Measurements from ENCODE around the gene SGSM1.

- TF ChIP-seq POLR2AphosphoS5 (IDR thresholded peaks at IDR 0.05), result no peak
- no peak for TF ChIP-seq CTCF (IDR thresholded peaks at IDR 0.05)
Observed at GRCh38 chr22:24976442-24977218, 170.6 kb downstream of the SGSM1 start.
